NCI-H446 (cell line): ENCODE data around the gene AP1S1.
"Not testable (repeated sequence)": the region's sequence is repeated elsewhere in the genome, so short reads cannot be mapped to it uniquely, and the experiment has no call there.

Source experiments
- DNase-seq, 2 experiments: peaks; one replicate each; lab custom pipeline; 2025; lab: John Stamatoyannopoulos, UW

The AP1S1 gene

DNA sequence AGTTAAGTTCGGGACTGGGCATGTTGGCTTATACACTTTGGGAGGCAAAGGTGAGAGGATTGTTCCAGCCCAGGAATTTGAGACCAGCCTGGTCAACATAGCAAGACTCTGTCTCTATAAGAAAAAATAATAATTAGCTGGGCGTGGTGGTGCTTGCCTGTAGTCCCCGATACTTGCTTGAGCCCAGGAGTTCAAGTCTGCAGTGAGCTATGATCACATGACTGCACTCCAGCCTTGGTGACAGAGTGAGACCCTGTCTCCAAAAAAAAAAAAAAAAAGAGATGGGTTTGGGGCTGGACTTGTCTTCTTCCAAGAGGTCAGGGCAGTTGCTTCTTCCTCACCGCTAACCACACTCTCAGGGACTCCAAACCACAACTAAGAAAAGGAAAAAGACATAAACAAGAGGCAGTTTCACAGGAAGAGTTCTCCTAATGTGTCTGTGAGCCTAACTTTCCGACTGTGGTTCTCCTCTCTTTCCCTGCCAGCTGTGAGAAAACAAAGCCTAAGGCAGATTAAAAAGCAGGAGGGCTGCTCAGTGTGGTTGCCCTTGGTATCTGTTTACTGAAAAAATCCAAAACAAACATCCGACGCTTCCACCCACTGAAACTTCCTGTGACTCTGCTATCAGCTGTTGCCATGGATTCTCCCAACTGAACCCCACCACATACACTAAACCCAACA lies 29.8 kb upstream of the AP1S1 start:
- DNase-seq = no peak

DNA sequence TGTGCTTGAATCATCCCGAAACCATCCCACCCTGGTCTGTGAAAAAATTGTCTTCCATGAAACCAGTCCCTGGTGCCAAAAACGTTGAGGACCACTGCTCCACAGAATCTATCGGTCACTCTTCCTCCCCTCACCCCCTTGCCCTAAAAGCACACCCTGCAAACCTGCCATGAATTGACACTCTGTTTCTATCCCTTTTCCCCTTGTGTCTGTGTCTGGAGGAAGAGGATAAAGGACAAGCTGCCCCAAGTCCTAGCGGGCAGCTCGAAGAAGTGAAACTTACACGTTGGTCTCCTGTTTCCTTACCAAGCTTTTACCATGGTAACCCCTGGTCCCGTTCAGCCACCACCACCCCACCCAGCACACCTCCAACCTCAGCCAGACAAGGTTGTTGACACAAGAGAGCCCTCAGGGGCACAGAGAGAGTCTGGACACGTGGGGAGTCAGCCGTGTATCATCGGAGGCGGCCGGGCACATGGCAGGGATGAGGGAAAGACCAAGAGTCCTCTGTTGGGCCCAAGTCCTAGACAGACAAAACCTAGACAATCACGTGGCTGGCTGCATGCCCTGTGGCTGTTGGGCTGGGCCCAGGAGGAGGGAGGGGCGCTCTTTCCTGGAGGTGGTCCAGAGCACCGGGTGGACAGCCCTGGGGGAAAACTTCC lies 28.2 kb upstream of the AP1S1 start:
- no peak for DNase-seq

DNA sequence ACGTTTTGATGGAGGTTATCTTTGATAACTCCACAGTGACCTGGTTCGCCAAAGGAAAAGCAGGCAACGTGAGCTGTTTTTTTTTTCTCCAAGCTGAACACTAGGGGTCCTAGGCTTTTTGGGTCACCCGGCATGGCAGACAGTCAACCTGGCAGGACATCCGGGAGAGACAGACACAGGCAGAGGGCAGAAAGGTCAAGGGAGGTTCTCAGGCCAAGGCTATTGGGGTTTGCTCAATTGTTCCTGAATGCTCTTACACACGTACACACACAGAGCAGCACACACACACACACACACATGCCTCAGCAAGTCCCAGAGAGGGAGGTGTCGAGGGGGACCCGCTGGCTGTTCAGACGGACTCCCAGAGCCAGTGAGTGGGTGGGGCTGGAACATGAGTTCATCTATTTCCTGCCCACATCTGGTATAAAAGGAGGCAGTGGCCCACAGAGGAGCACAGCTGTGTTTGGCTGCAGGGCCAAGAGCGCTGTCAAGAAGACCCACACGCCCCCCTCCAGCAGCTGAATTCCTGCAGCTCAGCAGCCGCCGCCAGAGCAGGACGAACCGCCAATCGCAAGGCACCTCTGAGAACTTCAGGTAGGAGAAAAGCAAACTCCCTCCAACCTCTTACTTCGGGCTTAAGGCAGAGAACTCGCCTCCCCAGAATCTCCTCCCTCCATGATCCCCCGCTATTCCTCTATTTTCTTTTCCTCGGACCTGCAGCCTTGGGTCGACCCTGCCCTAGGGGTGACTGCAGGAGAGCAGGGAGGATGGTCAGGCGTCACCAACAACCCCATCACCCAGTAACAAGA lies 27.4 kb upstream of the AP1S1 start, which contains the start of gene SERPINE1:
SERPINE1 (plus strand) TSS at position 454 of the 809 bp plus-strand sequence. CDS start 1,290 bp downstream, outside the sequence.
- no peak for DNase-seq

DNA sequence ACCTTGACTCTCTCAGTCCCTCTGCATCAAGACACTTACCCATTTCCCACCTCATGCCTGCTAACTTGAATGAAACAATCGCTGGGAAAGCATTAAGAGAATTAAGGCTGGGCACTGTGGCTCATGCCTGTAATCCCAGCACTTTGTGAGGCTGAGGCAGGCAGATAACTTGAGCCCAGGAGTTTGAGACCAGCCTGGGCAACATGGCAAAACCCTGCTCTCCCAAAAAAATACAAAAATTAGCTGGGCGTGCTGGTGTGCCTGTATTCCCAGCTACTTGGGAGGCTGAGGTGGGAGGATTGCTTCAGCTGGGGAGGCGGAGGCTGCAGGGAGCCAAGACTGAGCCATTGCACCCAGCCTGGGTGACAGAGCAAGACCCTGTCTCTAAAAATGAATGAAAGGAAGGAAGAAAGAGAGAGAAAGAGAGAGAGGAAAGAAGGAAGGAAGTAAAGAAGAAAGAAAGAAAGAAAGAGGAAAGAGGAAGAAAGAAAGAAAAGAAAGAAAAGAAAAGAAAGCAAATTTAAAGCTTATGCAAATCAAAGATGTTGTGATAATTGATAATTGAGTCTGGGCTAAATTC lies 26.7 kb upstream of the AP1S1 start:
- DNase-seq = no peak

DNA sequence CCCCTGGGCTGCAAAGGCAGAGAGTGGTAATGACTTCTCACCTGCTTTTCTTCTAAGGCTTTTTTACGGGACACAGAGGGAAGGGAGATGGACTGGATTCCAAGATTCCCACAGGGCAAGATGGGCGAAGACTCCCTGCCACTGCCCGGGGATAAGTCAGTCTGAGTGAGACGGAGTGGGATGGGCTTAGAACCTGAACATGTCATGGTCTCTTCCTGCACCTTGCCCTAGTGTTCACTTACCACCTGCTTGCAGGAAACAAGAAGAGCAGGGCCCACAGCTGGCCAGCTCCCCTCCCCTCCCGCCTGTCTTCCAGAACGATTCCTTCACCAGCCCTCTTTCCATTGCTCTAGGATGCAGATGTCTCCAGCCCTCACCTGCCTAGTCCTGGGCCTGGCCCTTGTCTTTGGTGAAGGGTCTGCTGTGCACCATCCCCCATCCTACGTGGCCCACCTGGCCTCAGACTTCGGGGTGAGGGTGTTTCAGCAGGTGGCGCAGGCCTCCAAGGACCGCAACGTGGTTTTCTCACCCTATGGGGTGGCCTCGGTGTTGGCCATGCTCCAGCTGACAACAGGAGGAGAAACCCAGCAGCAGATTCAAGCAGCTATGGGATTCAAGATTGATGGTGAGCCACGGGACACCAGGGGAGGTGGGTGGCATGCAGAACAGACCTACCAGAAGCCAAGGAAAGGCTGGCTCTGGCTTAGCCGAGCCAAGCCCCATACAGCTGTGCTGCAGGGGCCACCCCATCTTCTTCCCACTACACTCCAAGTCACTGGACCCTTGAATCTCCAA lies 26.0 kb upstream of the AP1S1 start:
- no peak for DNase-seq

DNA sequence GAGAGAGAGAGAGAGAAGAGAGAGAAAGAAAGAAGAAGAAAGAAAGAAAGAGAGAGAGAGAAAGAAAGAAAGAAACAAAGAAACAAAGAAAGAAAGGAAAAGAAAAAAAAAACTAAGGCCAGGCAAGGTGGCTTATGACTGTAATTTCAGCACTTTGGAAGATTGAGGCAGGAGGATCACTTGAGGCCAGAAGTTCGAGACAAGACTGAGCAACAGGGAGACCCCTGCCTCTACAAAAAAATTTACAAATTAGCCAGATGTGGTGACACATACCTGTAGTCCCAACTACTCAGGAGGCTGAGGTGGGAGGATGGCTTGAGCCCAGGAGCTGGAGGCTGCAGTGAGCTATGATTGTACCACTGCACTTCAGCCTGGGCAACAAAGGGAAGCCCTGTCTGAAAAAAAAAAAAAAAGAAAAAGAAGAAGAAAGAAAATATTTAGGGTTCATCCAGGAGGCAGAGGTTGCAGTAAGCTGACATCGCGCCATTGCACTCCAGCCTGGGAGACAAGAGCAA lies 24.6 kb upstream of the AP1S1 start:
- no peak for DNase-seq

DNA sequence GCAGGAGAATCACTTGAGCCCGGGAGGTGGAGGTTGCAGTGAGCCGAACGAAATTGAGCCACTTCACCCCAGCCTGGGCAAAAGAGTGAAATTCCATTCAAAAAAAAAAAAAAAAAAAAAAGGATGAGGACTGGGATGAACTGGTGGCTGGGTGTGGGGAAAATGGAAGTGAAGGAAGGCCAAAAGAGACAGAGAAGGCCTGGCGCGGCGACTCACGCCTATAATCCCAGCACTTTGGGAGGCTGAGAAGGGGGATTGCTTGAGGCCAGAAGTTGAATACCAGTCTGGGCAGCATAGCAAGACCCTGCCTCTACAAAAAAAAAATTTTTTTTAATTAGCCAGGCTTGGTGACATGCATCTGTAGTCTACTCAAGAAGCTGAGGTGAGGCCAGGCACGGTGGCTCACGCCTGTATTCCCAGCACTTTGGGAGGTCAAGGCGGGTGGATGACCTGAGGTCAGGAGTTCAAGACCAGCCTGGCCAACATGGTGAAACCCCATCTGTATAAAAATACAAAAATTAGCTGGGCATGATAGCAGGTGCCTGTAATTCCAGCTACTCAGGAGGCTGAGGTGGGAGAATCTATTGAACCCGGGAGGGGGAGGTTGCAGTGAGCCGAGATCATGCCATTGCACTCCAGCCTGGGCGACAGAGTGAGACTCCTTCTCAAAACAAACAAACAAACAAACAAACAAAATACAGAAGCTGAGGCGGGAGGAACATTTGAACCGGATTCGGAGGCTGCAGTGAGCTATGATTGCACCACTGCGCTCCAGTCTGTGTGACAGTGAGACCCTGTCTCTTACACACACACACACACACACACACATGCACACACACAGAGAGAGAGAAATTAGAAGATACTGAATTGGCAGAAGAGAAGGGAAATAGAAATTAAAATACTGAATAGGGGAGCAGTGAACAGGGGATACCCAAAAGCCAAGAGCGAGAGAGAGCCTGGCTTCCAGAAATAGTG lies 21.4 kb upstream of the AP1S1 start:
- DNase-seq = not testable (repeated sequence)

DNA sequence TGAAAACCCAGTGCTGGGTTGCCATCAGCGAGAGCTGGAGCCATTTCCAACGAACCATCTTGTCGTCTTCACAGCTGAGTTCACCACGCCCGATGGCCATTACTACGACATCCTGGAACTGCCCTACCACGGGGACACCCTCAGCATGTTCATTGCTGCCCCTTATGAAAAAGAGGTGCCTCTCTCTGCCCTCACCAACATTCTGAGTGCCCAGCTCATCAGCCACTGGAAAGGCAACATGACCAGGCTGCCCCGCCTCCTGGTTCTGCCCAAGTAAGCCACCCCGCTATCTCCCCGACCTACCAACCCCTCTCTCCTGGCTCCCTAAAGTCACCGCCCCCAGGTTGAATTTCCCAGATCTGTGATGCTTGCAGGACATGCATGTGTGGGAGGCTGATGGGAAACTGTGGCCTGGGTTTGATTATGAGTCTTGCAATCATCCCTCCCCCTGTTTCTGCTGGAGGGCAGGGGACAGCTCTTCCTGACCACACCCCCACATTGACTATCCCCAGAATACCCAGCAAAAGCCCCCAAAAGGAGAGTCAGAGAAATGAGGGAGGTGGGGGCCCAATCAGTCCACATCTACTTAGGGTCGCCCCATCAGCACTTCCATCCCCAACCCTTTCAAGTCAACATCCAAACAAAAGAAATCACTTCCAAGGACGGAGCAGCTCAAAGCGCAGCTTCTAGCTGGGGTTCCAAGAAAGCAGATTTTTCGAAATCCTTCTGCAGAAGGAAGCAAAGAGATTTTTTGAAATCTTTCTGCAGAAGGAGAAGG lies 20.5 kb upstream of the AP1S1 start:
- no peak for DNase-seq

DNA sequence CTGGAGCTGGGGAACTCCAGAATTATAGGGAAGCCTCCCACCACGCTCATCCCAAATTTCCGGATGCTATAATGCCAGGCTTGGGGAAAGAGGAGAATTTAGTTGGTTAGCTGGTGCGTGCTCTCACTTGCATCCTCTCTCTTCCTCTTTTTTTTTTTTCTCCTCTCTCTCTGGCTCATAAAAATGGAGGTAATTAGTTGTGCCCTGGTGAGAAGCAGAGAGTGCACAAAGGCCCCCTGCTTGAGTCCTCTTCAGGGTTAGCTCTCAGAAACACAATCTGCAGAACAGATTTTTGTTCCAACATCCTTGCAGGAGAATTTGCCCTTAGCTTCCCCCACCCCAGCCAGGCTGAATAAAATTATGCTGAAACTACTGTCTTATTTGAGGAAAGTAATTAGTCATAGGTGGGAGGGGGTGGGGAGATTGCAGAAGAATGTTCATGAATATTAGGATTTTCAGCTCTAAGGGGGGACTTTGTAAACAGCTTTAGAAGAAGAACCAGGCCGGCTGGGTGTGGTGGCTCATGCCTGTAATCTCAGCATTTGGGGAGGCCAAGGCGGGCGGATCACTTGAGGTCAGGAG lies 19.8 kb upstream of the AP1S1 start:
- no peak for DNase-seq

DNA sequence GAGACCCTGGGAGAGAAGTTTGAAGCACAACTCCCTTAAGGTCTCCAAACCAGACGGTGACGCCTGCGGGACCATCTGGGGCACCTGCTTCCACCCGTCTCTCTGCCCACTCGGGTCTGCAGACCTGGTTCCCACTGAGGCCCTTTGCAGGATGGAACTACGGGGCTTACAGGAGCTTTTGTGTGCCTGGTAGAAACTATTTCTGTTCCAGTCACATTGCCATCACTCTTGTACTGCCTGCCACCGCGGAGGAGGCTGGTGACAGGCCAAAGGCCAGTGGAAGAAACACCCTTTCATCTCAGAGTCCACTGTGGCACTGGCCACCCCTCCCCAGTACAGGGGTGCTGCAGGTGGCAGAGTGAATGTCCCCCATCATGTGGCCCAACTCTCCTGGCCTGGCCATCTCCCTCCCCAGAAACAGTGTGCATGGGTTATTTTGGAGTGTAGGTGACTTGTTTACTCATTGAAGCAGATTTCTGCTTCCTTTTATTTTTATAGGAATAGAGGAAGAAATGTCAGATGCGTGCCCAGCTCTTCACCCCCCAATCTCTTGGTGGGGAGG lies 16.5 kb upstream of the AP1S1 start:
- no peak for DNase-seq

DNA sequence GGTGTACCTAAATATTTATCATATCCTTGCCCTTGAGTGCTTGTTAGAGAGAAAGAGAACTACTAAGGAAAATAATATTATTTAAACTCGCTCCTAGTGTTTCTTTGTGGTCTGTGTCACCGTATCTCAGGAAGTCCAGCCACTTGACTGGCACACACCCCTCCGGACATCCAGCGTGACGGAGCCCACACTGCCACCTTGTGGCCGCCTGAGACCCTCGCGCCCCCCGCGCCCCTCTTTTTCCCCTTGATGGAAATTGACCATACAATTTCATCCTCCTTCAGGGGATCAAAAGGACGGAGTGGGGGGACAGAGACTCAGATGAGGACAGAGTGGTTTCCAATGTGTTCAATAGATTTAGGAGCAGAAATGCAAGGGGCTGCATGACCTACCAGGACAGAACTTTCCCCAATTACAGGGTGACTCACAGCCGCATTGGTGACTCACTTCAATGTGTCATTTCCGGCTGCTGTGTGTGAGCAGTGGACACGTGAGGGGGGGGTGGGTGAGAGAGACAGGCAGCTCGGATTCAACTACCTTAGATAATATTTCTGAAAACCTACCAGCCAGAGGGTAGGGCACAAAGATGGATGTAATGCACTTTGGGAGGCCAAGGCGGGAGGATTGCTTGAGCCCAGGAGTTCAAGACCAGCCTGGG lies 15.9 kb upstream of the AP1S1 start:
- DNase-seq = peak; percentile 16 to 58

DNA sequence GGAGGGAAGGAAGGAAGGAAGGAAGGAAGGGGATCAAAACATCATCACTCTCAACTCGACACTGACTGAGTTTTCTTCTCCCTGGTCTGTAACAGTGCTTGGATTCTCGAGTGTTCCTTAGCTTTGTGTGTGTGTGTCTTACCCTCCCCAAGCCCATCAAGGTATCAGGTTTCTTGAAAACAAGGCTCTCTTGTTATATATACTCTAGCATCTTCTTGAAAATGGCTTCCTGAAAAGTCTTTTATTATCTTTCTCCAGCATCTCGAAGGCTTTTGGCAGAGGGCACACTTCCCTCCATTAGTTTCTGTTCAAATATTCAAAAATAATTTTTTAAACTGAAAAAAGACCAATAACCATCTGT lies 14.0 kb upstream of the AP1S1 start:
- no peak for DNase-seq

DNA sequence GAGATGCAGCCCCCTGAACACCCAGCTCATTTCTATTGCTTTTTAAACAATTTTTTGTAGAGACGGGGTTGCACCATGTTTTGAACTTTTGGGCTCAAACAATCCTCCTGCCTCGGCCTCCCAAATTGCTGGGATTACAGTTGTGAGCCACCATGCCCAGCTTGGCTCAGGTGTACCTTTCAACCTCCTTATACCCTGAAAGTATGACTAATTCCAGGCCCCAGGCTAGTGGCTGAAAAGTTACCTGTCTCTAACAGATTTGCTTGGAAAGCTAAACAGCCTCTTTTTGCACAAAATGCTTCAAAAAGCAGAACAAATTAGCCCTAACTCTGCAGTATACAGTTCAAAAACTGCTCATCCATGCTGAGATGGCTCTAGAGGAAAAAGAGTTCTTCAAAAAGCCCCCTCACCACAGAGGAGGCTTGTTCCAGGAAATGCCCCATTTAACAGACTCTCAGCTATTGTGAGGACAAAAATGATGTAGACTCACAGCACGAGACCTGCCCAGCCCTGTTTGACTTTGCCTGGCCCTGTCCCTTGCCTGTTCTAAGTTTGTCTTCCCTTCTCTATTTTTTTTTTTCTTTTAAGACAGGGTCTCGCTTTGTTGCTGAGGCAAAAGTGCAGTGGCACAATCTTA lies 13.4 kb upstream of the AP1S1 start:
- DNase-seq = no peak

DNA sequence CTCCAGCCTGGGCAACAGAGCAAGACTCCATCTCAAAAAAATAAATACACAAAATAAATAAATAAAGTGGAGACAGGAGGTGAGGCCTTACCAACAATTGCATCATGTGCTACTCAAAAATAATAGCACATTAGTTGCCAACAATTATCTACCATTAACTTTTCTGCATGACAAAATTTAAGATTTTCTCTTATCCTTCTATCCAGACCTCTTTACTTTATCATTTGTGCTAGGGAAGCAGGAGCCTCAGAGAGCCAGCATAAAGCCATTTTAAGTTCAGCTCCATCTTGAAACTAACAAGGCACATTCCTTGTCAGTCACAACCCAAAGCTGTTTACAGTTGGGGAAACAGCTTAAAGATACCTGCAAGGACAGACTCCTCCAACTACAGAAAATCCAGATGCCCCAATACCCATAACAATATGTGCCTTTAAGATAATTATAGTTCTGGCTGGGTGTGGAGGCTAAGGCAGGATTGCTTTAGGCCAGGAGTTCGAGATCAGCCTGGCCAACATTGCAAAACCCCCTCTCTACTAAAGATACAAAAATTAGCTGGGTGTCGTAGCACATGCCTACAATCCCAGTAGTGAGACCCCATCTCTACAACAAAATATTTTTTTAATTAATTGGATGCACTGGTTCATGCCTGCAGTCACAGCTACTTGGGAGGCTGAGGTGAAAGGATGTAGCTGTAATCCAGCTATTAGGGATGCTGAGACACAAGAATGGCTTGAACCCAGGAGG lies 2.2 kb upstream of the AP1S1 start:
- DNase-seq = no peak

DNA sequence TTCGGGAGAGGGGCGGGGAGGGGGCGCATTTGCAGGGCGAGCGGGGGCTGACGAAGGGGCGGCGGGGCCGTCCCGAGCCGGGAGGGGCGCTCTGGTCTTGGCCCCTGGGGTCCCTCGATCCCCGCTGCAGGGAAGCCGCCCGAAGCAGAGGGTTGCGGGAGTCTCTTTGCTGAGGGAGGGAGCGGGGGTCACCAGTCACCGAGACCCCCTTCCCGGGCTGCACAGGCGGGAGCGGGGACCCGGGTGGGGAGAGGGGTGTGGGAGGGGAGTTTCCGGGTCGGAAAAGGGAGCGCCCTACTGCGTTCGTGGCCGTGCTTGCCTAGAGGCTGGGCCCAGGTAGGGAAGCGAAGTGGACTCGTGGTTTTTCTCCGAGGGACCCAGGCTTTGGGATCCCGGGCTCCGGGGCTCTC lies 422 bp downstream of the AP1S1 start:
- no peak for DNase-seq

DNA sequence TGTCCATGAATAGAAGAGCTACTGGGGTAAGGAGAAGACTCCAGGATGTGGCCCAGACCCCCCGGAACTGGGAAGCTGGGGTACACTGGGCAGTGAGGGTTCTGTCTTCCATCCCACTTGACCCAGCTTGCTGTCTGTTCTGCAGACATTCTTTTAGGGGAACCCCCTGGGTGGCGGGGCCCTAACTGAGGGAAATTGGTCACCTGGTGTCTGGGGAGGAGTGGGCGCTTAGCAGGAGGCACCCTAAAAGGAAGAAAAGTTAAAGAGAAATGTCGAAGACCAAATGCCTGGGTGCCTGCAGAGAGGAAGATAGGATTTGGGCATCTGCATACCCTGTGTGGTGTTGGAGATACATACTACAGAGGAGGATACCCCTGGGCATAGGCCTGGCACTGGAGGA lies 1.0 kb downstream of the AP1S1 start:
- no peak for DNase-seq

DNA sequence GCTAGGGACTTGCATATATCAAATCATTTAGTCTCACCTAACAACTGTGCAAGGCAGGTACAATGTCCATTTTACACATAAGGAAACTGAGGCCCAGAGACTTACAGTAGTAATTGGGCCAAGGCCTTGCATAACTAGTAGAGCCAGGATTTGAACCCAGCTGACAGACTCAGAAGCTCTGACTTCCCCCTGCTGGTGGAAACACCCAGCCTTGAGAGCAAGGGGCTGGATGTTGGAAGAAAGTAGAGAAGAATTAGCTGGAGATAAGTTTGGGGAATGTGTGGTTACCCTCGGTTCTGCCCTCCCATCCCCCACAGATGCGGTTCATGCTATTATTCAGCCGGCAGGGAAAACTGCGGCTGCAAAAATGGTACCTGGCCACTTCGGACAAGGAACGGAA lies 2.0 kb downstream of the AP1S1 start:
- DNase-seq = no peak
